H1 (cell line): ENCODE measurements around the gene MAP4K5. TPM values are rescaled to one million over a fixed set of nuclear protein-coding genes. Genes with fewer than 3 reads are reported as not detected.

Experiments
- CHD2 ChIP-seq: IDR thresholded peaks from 2 replicates; pipeline ENCODE4 v1.6.1; 2012; ENCODE audit warnings: low read length, improper control_type of control experiment
- CTBP2 ChIP-seq: IDR thresholded peaks from 2 replicates; pipeline ENCODE4 v1.7.0; 2011; ENCODE audit warnings: borderline replicate concordance, mild to moderate bottlenecking, moderate library complexity, mixed read lengths, low read length; ENCODE audit not compliant: insufficient read depth, insufficient read length
- EGR1 ChIP-seq: IDR thresholded peaks from 2 replicates; pipeline ENCODE4 v1.6.1; 2011; ENCODE audit warnings: low read depth, low read length, borderline replicate concordance
- GABPA ChIP-seq: IDR thresholded peaks from 2 replicates; pipeline ENCODE4 v1.6.1; 2011; ENCODE audit warnings: mild to moderate bottlenecking, low read length, moderate library complexity, borderline replicate concordance; ENCODE audit not compliant: insufficient read depth
- GTF2F1 ChIP-seq: IDR thresholded peaks from 2 replicates; pipeline ENCODE4 v1.6.1; 2012; ENCODE audit warnings: low read depth, low read length, improper control_type of control experiment, borderline replicate concordance
- HDAC6 ChIP-seq: IDR thresholded peaks from one replicate; pipeline ENCODE4 v1.7.1; 2012; ENCODE audit warnings: low read depth, mild to moderate bottlenecking, inconsistent platforms, low read length, moderate library complexity
- KDM1A ChIP-seq: fragments of 200-600, 300-600 bp; sonication (generic); IDR thresholded peaks from 2 replicates; pipeline ENCODE4 v1.7.1; 2016; ENCODE audit warnings: mild to moderate bottlenecking, low read length, borderline replicate concordance
- KDM5A ChIP-seq: fragments of 200-600 bp; IDR thresholded peaks from 2 replicates; pipeline ENCODE4 v1.7.1; 2012; ENCODE audit warnings: mild to moderate bottlenecking, low read length, inconsistent platforms, mixed read lengths
- NANOG ChIP-seq: IDR thresholded peaks from 2 replicates; pipeline ENCODE4 v1.6.1; 2011; ENCODE audit warnings: low read length, low read depth, mild to moderate bottlenecking, inconsistent platforms; ENCODE audit not compliant: insufficient read depth, poor library complexity, severe bottlenecking
- POLR2A ChIP-seq, 2 experiments: IDR thresholded peaks; 1 replicate in 1 of 2; 2 replicates in 1 of 2; pipeline ENCODE4 v1.6.1; 2011; ENCODE audit warnings: low read depth in 2 of 2, low read length in 2 of 2, mild to moderate bottlenecking in 2 of 2; ENCODE audit errors: control extremely low read depth in 1 of 2
- POU5F1 ChIP-seq: IDR thresholded peaks from 2 replicates; pipeline ENCODE4 v1.6.1; 2011; ENCODE audit warnings: low read depth, mild to moderate bottlenecking, low read length, moderate library complexity
- RAD21 ChIP-seq, 2 experiments: IDR thresholded peaks in 1 of 2; conservative IDR thresholded peaks in 1 of 2; 2 replicates each; pipeline ENCODE4 v1.6.1; 2011; ENCODE audit warnings: low read depth in 2 of 2, low read length in 2 of 2, improper control_type of control experiment in 1 of 2, inconsistent platforms in 1 of 2, mild to moderate bottlenecking in 1 of 2, moderate library complexity in 1 of 2
- RFX5 ChIP-seq: IDR thresholded peaks from 2 replicates; pipeline ENCODE4 v1.6.1; 2011; ENCODE audit warnings: low read depth, low read length, improper control_type of control experiment, borderline replicate concordance
- SAP30 ChIP-seq: fragments of 300-600 bp; sonication (generic); IDR thresholded peaks from 2 replicates; pipeline ENCODE4 v1.7.1; 2012; ENCODE audit warnings: low read length, moderate library complexity, mild to moderate bottlenecking, inconsistent platforms; ENCODE audit not compliant: insufficient read depth, insufficient replicate concordance
- SIX5 ChIP-seq: IDR thresholded peaks from 2 replicates; pipeline ENCODE4 v1.6.1; 2011; ENCODE audit warnings: mild to moderate bottlenecking, low read depth, low read length
- SP1 ChIP-seq: IDR thresholded peaks from 2 replicates; pipeline ENCODE4 v1.6.1; 2011; ENCODE audit warnings: low read depth, low read length
- SP2 ChIP-seq: IDR thresholded peaks from 2 replicates; pipeline ENCODE4 v1.6.1; 2012; ENCODE audit warnings: mild to moderate bottlenecking, low read length, inconsistent platforms
- SRF ChIP-seq: IDR thresholded peaks from 2 replicates; pipeline ENCODE4 v1.6.1; 2011; ENCODE audit warnings: mild to moderate bottlenecking, low read depth, low read length, moderate library complexity
- TCF12 ChIP-seq: IDR thresholded peaks from 2 replicates; pipeline ENCODE4 v1.6.1; 2011; ENCODE audit warnings: low read depth, mild to moderate bottlenecking, low read length
- ZNF274 ChIP-seq: IDR thresholded peaks from 2 replicates; pipeline ENCODE4 v1.7.0; 2012; ENCODE audit warnings: low read length, borderline replicate concordance; ENCODE audit errors: extremely low read depth
- polyA plus RNA-seq, 7 experiments: library from polyadenylated mRNA; depleted of rRNA in 3 of 7; stranded (reverse) in 5 of 7; unstranded in 2 of 7; fragments of >200 nt in 5 of 7; fragments of 200-250 nt in 2 of 7; gene quantifications; 1 replicate in 5 of 7; 2 replicates in 1 of 7; 4 replicates in 1 of 7; pipeline versions ENCODE4 v1.2.1 to v1.2.3, GENCODE V29; 2011 to 2013; ENCODE audit warnings: missing spikeins in 2 of 7, mixed read lengths in 2 of 7
- total RNA-seq: library from RNA; stranded (reverse); fragmentation: NEBNext Ultra II Directional; extraction: Animal tissue kit (Norgen Biotek cat#: 25700); gene quantifications from 2 replicates; pipeline ENCODE4 v1.2.1, GENCODE V29; 2021
- TF ChIP-seq, protein P1 (sequence below): IDR thresholded peaks from 2 replicates; pipeline ENCODE4 v1.6.1; 2011; ENCODE audit warnings: low read length, improper control_type of control experiment
- TF ChIP-seq, protein P2 (sequence below): IDR thresholded peaks from 2 replicates; pipeline ENCODE4 v1.6.1; 2011; ENCODE audit warnings: low read depth, mild to moderate bottlenecking, low read length; ENCODE audit not compliant: insufficient read depth

The MAP4K5 gene
- total and polyA plus RNA-seq, 2 of the 8 experiments (the other 6 are each of a cell fraction or from before 2014, with no cell fraction given): 7.6 to 34.5 TPM

DNA sequence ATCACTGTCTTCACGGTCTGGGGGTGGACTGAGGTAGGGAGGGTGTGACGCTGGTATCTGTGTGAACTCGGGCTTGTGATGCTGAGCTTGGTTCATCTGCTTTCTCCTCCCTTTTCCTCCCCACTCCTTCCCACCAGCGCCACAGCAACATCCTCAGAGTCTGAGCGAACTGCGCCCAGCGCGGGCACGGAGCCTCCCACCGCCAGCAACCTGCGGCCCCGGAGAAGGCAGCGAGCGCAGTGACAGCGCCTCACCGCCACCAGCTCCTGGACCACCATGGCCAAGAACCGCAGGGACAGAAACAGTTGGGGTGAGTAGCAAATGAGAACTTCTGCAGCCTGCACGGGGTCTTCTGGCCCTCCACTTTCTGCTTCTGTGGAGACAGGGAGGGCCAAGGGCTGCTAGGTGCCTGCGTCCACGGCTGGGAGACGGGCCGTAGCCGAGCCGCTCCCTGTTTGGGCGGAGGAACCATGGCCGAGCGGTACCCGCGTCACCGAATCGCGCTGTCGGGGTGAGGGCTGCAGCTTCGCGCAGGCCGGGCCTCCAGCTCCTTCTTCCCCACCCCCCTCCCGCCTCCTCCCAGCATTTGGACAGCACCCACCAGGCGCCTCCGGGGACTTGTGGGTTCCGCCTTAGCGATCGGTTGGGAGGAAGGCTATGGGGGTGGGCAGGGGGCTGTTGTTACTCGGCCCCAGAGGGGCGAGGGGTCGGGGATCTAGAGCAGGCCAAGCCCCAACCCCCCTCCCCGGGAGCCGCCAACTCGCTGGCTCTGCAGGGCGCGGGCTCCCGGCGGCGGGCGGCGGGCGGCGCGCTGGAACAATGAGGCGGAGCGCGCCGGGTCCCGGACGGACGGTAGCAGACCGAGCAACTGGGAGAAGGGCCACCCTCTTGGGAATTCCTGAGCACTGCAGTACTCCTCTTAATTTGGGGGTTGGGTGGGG, 27.9 kb upstream of the MAP4K5 start, which contains the start of gene ATL1 (continued):
- TF ChIP-seq, protein P1, sequence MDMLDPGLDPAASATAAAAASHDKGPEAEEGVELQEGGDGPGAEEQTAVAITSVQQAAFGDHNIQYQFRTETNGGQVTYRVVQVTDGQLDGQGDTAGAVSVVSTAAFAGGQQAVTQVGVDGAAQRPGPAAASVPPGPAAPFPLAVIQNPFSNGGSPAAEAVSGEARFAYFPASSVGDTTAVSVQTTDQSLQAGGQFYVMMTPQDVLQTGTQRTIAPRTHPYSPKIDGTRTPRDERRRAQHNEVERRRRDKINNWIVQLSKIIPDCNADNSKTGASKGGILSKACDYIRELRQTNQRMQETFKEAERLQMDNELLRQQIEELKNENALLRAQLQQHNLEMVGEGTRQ: no peak
- TF ChIP-seq CTBP2 (no peak), RAD21 (IDR thresholded peaks at IDR 0.05 in 1 of 2, conservative IDR thresholded peaks at IDR 0.05 in 1 of 2; ENCODE audit: low read depth in 2 of 2, low read length in 2 of 2) (no peak), HDAC6 (no peak), POU5F1 (no peak), SRF (no peak), GABPA (no peak), SIX5 (no peak), EGR1 (no peak), CHD2 (no peak), SAP30 (peak; percentile 61), RFX5 (no peak), SP2 (no peak), KDM5A (no peak), NANOG (no peak), TCF12 (no peak), GTF2F1 (no peak), ZNF274 (no peak), SP1 (no peak), POLR2A (IDR thresholded peaks at IDR 0.05; ENCODE audit: control extremely low read depth in 1 of 2, low read depth in 2 of 2, low read length in 2 of 2) (peak in 1 of 2 experiments; percentile 53; a peak in 2 of 3 replicates), KDM1A (no peak; the same call in 1 of the 2 replicates)
- TF ChIP-seq, protein P2, sequence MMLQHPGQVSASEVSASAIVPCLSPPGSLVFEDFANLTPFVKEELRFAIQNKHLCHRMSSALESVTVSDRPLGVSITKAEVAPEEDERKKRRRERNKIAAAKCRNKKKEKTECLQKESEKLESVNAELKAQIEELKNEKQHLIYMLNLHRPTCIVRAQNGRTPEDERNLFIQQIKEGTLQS: no peak
